Measurements from ENCODE around the gene PAQR4. TPM values are rescaled to one million over a fixed set of nuclear protein-coding genes. Genes with fewer than 3 reads are reported as not detected.

PAQR4 gene
- total RNA-seq, 2 donors from 2014 or later, result 30.5 to 32.0 TPM

GRCh38 chr16:2974319-2975056, 5.3 kb downstream of the PAQR4 start:
- no peaks in the 10 kb centered on the region for H3K9me3 ChIP-seq (ENCODE audit: control insufficient read depth, low read length)
- no peak overlapping the region for H3K9ac ChIP-seq (ENCODE audit: extremely low read depth, low read length, poor library complexity, severe bottlenecking)
- Mint-ChIP-seq H3K36me3 (ENCODE audit: low read depth) (peaks cover 16% of the 10 kb centered on the region), H3K27ac (no peak overlapping the region), H3K27me3 (ENCODE audit: insufficient read depth) (no peaks in the 10 kb centered on the region), H3K9me3 (no peaks in the 10 kb centered on the region), H3K4me3 (no peak overlapping the region), H3K4me1 (peaks cover 6% of the 10 kb centered on the region)
- H3K27ac ChIP-seq (ENCODE audit: low read depth, low read length), result no peak overlapping the region
- H3K36me3 ChIP-seq (ENCODE audit: control insufficient read depth, insufficient read depth, low read length), result peaks cover 29% of the 10 kb centered on the region
- no peaks in the 10 kb centered on the region for H3K27me3 ChIP-seq (ENCODE audit: control insufficient read depth, insufficient read depth, low read length, poor library complexity, severe bottlenecking)
- WGBS, 2 experiments (ENCODE audit: insufficient coverage in 1 of 2, insufficient read length in 1 of 2), result 93 to 96% methylated on average over 3 to 15 of the region's 15 CpGs
- TF ChIP-seq, protein P1, sequence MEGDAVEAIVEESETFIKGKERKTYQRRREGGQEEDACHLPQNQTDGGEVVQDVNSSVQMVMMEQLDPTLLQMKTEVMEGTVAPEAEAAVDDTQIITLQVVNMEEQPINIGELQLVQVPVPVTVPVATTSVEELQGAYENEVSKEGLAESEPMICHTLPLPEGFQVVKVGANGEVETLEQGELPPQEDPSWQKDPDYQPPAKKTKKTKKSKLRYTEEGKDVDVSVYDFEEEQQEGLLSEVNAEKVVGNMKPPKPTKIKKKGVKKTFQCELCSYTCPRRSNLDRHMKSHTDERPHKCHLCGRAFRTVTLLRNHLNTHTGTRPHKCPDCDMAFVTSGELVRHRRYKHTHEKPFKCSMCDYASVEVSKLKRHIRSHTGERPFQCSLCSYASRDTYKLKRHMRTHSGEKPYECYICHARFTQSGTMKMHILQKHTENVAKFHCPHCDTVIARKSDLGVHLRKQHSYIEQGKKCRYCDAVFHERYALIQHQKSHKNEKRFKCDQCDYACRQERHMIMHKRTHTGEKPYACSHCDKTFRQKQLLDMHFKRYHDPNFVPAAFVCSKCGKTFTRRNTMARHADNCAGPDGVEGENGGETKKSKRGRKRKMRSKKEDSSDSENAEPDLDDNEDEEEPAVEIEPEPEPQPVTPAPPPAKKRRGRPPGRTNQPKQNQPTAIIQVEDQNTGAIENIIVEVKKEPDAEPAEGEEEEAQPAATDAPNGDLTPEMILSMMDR (conservative IDR thresholded peaks at IDR 0.05), result no peak
- DNase-seq, result no peak
- H3K4me3 ChIP-seq (ENCODE audit: low read length), result no peak overlapping the region
- H3K4me1 ChIP-seq (ENCODE audit: control insufficient read depth, insufficient read depth, low read length), result peaks cover 9% of the 10 kb centered on the region

GRCh38 chr16:2975161-2975795, 6.1 kb downstream of the PAQR4 start:
- Mint-ChIP-seq H3K4me1 (peaks cover 6% of the 10 kb centered on the region), H3K4me3 (no peak overlapping the region), H3K27ac (no peak overlapping the region), H3K27me3 (ENCODE audit: insufficient read depth) (no peaks in the 10 kb centered on the region), H3K9me3 (no peaks in the 10 kb centered on the region), H3K36me3 (ENCODE audit: low read depth) (peaks cover 16% of the 10 kb centered on the region)
- no peak for DNase-seq
- no peak overlapping the region for H3K9ac ChIP-seq (ENCODE audit: extremely low read depth, low read length, poor library complexity, severe bottlenecking)
- H3K36me3 ChIP-seq (ENCODE audit: control insufficient read depth, insufficient read depth, low read length), result peaks cover 29% of the 10 kb centered on the region
- H3K27ac ChIP-seq (ENCODE audit: low read depth, low read length), result no peak overlapping the region
- no peaks in the 10 kb centered on the region for H3K9me3 ChIP-seq (ENCODE audit: control insufficient read depth, low read length)
- TF ChIP-seq, protein P1 (conservative IDR thresholded peaks at IDR 0.05), result no peak
- no peak overlapping the region for H3K4me3 ChIP-seq (ENCODE audit: low read length)
- 95 to 96% methylated on average over 16 to 28 of the region's 28 CpGs for WGBS, 2 experiments (ENCODE audit: insufficient coverage in 1 of 2, insufficient read length in 1 of 2)
- peaks cover 8% of the 10 kb centered on the region for H3K4me1 ChIP-seq (ENCODE audit: control insufficient read depth, insufficient read depth, low read length)
- H3K27me3 ChIP-seq (ENCODE audit: control insufficient read depth, insufficient read depth, low read length, poor library complexity, severe bottlenecking), result no peaks in the 10 kb centered on the region

GRCh38 chr16:2976201-2976600, 7.1 kb downstream of the PAQR4 start:
- no peaks in the 10 kb centered on the region for H3K9me3 ChIP-seq (ENCODE audit: control insufficient read depth, low read length)
- Mint-ChIP-seq H3K36me3 (ENCODE audit: low read depth) (peaks cover 16% of the 10 kb centered on the region), H3K4me3 (no peak overlapping the region), H3K27me3 (ENCODE audit: insufficient read depth) (no peaks in the 10 kb centered on the region), H3K4me1 (peaks cover 7% of the 10 kb centered on the region), H3K9me3 (no peaks in the 10 kb centered on the region), H3K27ac (no peak overlapping the region)
- no peak overlapping the region for H3K27ac ChIP-seq (ENCODE audit: low read depth, low read length)
- no peaks in the 10 kb centered on the region for H3K4me1 ChIP-seq (ENCODE audit: control insufficient read depth, insufficient read depth, low read length)
- H3K27me3 ChIP-seq (ENCODE audit: control insufficient read depth, insufficient read depth, low read length, poor library complexity, severe bottlenecking), result no peaks in the 10 kb centered on the region
- no peak overlapping the region for H3K4me3 ChIP-seq (ENCODE audit: low read length)
- TF ChIP-seq, protein P1 (conservative IDR thresholded peaks at IDR 0.05), result no peak
- 95% methylated on average over 7 of the region's 7 CpGs; no CpG with 5 or more reads in 1 of the 2 experiments for WGBS, 2 experiments (ENCODE audit: insufficient coverage in 1 of 2, insufficient read length in 1 of 2)
- no peak overlapping the region for H3K9ac ChIP-seq (ENCODE audit: extremely low read depth, low read length, poor library complexity, severe bottlenecking)
- peaks cover 29% of the 10 kb centered on the region for H3K36me3 ChIP-seq (ENCODE audit: control insufficient read depth, insufficient read depth, low read length)
- DNase-seq, result no peak

Data from endodermal cell (in vitro differentiated cells).